ENCODE results near the gene CASP5. TPM values are rescaled to one million over a fixed set of nuclear protein-coding genes. Genes with fewer than 3 reads are reported as not detected.
"Not testable (repeated sequence)": the region's sequence is repeated elsewhere in the genome, so short reads cannot be mapped to it uniquely, and the experiment has no call there.

CASP5 gene
- total RNA-seq, 1 experiment from 2014 or later = not detected

DNA sequence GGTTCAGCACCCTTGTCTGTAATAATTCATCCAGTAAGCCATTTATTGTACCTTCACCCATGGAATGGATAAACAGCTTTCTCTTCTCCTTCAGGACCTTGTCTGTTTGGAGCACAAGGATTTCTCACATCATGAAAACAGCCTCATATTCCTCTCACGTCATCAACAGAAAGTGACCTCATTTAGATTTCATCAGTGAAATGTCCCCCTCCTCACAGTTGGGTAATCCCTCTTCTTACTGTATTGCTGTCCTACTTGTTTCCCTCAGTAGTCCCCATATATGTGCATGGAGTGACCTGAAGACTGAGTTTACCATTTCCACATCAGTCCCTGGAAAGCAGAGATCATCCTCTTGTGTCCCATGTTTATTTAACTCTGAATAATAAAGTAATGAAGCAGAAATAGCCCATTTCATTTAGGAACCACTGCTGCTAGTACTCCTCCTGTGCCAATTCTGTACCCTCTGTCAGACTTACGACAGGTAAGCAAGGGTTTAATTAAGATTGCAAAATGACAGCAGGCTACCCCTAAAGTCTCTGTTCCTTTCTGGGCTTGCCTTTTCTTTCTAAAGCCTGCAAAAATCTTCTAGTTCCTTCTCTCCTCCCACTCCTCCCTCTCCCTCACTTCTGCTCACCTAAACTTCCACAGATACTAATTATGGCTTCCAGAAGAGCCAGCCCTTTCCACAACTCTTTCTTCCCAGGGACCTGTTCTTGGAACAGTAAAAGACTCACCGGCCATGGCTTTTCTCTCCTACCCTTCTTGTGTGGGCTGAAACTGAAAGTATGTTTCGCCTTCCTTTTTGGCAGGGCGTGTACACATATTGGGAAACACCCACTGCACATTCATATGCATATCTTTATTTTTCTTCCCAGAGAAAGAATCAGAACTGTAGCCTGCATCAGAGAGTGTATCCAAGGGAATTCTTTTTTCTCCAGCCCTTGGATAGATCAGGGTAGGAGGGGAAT, 21.9 kb upstream of the CASP5 start, which contains the start of gene CARD16:
CARD16 (minus strand) TSS at position 779 of the 968 bp plus-strand sequence; CDS start at position 741, 38 bp downstream.
- not testable (repeated sequence) for H3K27ac ChIP-seq

DNA sequence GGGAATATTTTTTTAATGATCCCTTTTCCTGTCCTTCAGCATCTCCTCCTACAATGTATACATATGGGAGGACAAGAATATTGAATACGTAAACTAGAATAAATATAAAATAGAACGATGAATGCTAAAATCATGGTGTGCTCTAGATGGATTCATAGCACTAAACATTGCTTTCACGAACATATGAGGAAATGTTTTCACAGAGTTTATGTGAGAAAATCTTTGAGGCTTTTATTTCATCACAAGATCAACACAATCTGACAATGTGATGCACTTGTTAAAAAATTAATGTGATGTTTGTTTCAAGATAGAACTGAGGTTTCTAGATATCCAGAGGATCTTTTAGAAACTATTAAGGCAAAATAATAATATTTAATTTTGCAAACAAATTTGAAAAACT, 19.2 kb upstream of the CASP5 start:
- Histone ChIP-seq H3K27ac (no peak overlapping the region), H3K4me3 (no peak overlapping the region), H3K36me3 (no peaks in the 10 kb centered on the region), H3K27me3 (no peaks in the 10 kb centered on the region), H3K9me3 (replicated peaks) (no peaks in the 10 kb centered on the region), H3K4me1 (no peaks in the 10 kb centered on the region)
- DNase-seq = no peak

More for the DNA sequence above, 21.9 kb upstream of the CASP5 start, which contains the start of gene CARD16:
- H3K4me3 ChIP-seq; H3K9me3 ChIP-seq (replicated peaks); H3K27me3 ChIP-seq; DNase-seq; H3K36me3 ChIP-seq; H3K4me1 ChIP-seq: not testable (repeated sequence)

DNA sequence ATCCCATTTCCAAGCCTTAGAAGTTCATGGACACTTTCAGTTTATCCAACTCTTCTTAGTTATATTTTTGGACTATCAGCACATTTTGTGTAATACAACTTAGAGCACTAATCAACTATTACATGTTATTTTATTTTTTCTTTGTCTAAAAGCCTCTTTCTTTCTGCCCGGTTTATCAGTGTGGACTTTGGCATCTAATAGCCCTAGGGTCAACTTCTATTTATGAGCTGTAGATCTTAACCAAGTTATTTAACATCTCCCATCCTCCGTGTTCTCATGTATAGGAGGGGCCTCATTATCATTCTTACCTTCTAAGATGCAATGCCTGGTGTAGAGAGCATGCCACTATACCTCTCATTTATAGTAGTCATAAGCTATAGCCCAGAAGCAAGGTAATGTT, 17.7 kb upstream of the CASP5 start:
- no peak for DNase-seq
- H3K27me3 ChIP-seq = no peaks in the 10 kb centered on the region
- H3K27ac ChIP-seq = no peak overlapping the region
- H3K9me3 ChIP-seq (replicated peaks) = no peaks in the 10 kb centered on the region
- no peak overlapping the region for H3K4me3 ChIP-seq
- no peaks in the 10 kb centered on the region for H3K4me1 ChIP-seq
- no peaks in the 10 kb centered on the region for H3K36me3 ChIP-seq

DNA sequence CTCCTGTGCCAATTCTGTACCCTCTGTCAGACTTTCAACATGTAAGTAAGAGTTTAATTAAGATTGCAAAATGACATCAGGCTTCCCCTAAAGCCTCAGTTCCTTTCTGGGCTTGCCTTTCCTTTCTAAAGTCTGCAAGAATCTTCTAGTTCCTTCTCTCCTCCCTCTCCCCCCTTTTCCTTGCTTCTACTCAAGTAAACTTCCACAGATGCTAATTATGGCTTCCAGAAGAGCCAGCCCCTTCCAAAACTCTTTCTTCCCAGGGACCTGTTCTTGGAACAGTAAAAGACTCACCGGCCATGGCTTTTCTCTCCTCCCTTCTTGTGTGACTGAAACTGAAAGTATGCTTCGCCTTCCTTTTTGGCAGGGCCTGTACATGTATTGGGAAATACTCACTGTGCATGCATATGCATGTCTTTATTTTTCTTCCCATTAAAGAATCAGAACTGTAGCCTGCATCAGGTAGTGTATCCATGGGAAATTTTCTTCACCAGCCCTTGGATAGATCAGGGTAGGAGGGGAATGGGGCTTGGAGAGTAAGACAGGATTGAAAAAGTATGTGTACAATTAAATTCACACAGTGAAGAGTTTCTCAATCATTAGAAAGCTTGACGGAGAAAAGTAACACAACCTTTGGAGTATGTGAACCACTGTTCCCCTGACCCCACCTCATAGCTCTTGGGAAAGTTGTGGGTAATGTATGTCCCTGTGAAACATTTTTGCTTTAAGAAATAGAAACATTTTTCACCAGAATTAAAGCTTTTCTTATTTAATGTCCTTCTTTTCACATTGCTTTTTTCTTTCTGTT, 12.0 kb upstream of the CASP5 start, which contains the start of gene CASP1:
CASP1 (minus strand) TSS at position 332 of the 808 bp plus-strand sequence; CDS start at position 301, 31 bp downstream.
- DNase-seq = no peak

DNA sequence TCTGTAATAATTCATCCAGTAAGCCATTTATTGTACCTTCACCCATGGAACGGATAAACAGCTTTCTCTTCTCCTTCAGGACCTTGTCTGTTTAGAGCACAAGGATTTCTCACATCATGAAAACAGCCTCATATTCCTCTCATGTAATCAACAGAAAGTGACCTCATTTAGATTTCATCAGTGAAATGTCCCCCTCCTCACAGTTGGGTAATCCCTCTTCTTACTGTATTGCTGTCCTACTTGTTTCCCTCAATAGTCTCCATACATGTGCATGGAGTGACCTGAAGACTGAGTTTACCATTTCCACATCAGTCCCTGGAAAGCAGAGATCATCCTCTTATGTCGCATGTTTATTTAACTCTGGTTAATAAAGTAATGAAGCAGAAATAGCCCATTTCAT, 11.4 kb upstream of the CASP5 start:
- H3K27ac ChIP-seq; H3K27me3 ChIP-seq; H3K9me3 ChIP-seq (replicated peaks); H3K4me3 ChIP-seq; DNase-seq; H3K4me1 ChIP-seq; H3K36me3 ChIP-seq: not testable (repeated sequence)

More for the DNA sequence above, 12.0 kb upstream of the CASP5 start, which contains the start of gene CASP1:
- Histone ChIP-seq H3K9me3 (replicated peaks) (no peaks in the 10 kb centered on the region), H3K4me1 (no peaks in the 10 kb centered on the region), H3K36me3 (no peaks in the 10 kb centered on the region), H3K4me3 (no peak within 1 kb of the TSS), H3K27me3 (no peaks in the 10 kb centered on the region), H3K27ac (no peak within 1 kb of the TSS)

DNA sequence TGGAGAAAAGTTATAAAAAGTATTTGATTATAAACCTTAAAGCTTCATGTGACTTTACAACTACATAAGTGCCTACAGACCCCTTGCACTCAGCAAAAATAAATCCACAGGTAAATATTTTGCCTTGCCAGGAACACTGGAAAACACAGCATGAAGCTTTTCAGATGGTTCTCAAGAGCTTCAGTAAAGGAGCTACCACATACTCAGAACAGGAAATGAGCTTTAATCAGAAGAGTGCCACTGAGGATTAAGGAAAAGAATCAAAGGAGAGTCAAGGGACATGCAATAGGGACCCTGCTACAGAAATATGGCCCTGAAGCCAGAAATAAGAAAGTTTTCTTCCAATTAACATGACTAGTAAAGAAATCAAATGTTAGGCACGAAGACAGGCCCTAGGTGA, 10.8 kb upstream of the CASP5 start:
- DNase-seq = no peak
- Histone ChIP-seq H3K36me3 (no peaks in the 10 kb centered on the region), H3K4me1 (no peaks in the 10 kb centered on the region), H3K27me3 (no peaks in the 10 kb centered on the region), H3K9me3 (replicated peaks) (no peaks in the 10 kb centered on the region), H3K27ac (no peak overlapping the region), H3K4me3 (no peak overlapping the region)

DNA sequence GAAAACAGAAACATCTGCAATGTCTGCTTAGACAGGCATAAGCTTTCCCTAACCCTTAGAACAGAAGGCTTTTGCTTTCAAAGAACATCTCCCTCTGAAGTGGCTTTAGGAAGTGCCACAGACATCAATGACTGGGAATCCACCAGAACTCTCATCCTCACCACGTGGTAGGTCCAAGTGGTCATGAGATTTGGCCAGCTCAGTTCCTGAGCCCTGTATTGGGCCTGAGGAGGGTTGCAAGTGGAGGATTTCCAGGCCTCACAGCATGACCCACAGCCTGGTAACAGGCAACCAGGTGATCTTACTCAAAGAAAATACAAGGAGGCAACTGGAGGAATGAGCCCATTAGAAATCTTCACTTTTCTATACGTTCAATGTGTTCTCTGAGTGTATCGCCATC, 10.4 kb upstream of the CASP5 start:
- DNase-seq = no peak
- H3K36me3 ChIP-seq = no peaks in the 10 kb centered on the region
- no peak overlapping the region for H3K27ac ChIP-seq
- H3K27me3 ChIP-seq = no peaks in the 10 kb centered on the region
- H3K4me1 ChIP-seq = no peaks in the 10 kb centered on the region
- H3K9me3 ChIP-seq (replicated peaks) = no peaks in the 10 kb centered on the region
- no peak overlapping the region for H3K4me3 ChIP-seq

DNA sequence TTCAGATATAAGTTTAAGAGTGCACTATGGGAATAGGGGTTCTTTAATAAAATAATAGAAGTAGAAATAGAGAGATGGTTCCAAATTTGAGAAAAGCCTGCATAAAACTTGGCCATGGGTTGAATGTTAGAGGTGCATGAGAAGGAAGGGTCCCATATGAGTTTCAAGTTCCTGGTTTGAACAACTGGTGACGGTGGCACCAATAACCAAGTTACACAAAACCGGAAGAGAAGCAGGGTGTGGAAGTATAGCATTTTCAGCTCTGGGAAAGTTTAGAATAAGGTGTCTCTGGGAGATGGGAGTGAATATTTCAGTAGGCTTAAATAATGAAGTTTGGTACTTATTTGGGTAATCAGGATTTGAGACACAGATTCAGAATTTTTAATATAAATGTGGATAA, 9.5 kb upstream of the CASP5 start:
- Histone ChIP-seq H3K4me1 (no peaks in the 10 kb centered on the region), H3K9me3 (replicated peaks) (no peaks in the 10 kb centered on the region), H3K27ac (no peak overlapping the region), H3K27me3 (no peaks in the 10 kb centered on the region), H3K36me3 (no peaks in the 10 kb centered on the region), H3K4me3 (no peak overlapping the region)
- no peak for DNase-seq

DNA sequence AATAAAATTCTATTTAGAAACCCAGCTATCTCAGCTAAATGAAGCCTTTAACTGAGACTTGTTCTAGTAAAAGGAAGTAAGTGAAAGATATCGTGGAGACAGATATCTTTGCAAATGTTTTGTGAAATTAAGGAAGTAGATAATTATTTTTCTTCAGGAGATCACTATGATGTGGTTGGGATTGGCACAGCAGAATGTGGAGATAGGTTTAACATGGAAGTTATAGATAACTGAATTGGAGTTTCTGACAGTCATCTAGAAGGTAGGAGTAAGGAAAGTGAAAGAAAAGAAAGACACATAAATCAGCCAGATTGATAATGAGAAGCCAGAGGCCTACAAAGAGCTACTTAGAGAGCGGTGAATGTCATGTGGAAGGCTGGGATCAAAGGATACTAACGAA, 4.7 kb upstream of the CASP5 start:
- H3K36me3 ChIP-seq = no peaks in the 10 kb centered on the region
- no peak overlapping the region for H3K4me3 ChIP-seq
- no peaks in the 10 kb centered on the region for H3K27me3 ChIP-seq
- H3K4me1 ChIP-seq = no peaks in the 10 kb centered on the region
- DNase-seq = no peak
- H3K27ac ChIP-seq = no peak overlapping the region
- no peaks in the 10 kb centered on the region for H3K9me3 ChIP-seq (replicated peaks)

DNA sequence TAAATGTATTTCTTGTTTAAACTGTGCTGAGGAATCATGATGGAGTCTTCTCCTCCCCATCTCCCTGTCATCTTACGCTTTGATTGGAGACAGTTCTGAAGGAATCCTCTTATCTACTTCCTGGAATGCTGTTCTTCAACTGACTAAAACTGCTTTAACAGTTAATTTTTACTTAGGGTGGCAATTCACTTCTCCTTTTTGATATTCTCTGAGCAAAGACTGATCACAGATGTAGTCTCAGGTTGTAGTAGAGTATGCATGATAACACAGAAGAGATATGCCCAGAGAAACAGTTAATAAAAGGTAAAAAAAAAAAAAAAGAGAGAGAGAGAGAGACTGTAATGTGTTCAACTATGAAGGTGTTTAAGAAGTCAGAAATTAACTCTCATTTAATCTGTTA, 1.4 kb upstream of the CASP5 start:
- DNase-seq = no peak
- Histone ChIP-seq H3K27me3 (no peaks in the 10 kb centered on the region), H3K4me1 (no peaks in the 10 kb centered on the region), H3K4me3 (no peak overlapping the region), H3K9me3 (replicated peaks) (no peaks in the 10 kb centered on the region), H3K27ac (no peak overlapping the region), H3K36me3 (no peaks in the 10 kb centered on the region)

DNA sequence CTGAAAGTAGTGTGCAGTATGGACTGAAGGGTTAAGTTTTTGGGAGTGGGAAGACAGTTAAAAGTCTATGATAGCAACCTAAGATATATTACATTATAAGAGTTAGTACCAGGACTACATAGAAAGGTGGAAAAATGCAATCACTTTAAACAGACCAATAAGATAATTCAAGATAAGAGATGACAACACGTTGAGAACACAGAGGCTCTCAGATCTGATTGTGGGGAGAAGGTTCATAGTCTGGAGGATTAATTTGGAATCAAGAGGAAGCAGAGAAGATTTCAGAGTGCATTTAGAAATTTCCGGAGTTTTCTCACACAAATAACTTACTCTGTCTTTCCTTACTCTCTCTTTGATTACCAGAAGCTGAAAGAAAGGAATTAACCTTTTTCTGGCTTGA, 441 bp downstream of the CASP5 start:
- H3K4me1 ChIP-seq = no peaks in the 10 kb centered on the region
- H3K9me3 ChIP-seq (replicated peaks) = no peaks in the 10 kb centered on the region
- H3K36me3 ChIP-seq = no peaks in the 10 kb centered on the region
- H3K27ac ChIP-seq = no peak overlapping the region
- H3K27me3 ChIP-seq = no peaks in the 10 kb centered on the region
- H3K4me3 ChIP-seq = no peak overlapping the region
- no peak for DNase-seq

DNA sequence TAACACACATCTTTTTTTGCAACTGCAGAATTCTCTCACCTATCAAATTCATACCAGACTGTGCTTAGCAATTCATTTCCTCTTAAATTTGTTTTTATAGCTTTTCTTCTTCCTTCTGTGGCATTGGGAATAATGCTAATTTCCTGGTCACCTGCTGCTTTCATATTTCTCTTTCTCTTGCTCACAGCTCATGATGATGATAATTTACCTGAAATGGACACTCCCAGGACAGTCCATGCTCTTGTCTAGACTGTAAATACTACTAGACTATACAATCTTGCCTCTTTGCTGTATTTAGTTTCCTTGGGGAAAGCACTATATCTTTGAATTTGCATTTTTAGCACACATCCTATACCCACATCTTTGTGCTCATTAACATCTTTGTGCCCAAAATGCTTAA, 15.5 kb downstream of the CASP5 start:
- H3K4me3 ChIP-seq = no peak overlapping the region
- DNase-seq = no peak
- no peaks in the 10 kb centered on the region for H3K36me3 ChIP-seq
- no peaks in the 10 kb centered on the region for H3K27me3 ChIP-seq
- H3K4me1 ChIP-seq = no peaks in the 10 kb centered on the region
- H3K9me3 ChIP-seq (replicated peaks) = no peaks in the 10 kb centered on the region
- H3K27ac ChIP-seq = no peak overlapping the region

DNA sequence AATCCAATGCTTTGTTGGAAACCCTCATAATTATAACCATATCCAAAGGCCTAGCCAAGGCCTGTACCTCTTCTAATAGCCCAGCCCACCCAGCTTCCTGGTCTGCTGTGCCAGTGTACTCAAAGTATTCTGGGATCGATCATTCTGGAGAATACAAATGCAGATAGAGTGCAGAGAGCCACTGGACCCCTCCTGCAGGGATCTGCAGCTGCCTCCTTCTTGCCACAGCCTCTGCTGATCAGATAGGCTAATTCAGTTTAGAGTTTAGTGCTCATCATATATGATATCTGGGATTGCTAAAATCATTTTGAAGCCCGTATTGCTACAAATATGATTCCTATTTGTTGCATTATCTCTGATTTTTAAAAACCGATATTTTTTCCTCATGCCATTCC, 17.5 kb downstream of the CASP5 start:
- Histone ChIP-seq H3K36me3 (no peaks in the 10 kb centered on the region), H3K4me1 (no peaks in the 10 kb centered on the region), H3K4me3 (no peak overlapping the region), H3K27ac (no peak overlapping the region), H3K9me3 (replicated peaks) (no peaks in the 10 kb centered on the region), H3K27me3 (no peaks in the 10 kb centered on the region)
- no peak for DNase-seq

DNA sequence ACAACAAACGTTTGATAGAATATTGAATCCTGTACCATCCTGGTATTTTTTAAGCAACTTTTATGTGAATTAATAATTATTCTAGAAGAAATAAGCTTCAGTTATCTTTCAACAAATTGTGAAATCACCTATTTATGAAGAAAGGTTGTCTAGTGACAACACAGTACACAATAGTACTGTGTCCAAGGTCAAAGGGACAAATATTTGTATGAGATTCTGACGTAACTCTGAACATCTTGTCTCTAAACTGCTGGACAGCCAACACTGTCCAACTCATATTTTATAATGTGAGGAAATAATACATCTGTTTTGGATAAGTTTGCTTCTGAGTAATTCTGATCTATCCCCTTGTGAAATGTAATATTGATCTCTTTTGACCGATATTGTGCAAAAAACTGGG, 18.9 kb downstream of the CASP5 start:
- Histone ChIP-seq H3K9me3 (replicated peaks) (no peaks in the 10 kb centered on the region), H3K4me3 (no peak overlapping the region), H3K4me1 (no peaks in the 10 kb centered on the region), H3K27ac (no peak overlapping the region), H3K36me3 (no peaks in the 10 kb centered on the region), H3K27me3 (no peaks in the 10 kb centered on the region)
- DNase-seq = no peak

DNA sequence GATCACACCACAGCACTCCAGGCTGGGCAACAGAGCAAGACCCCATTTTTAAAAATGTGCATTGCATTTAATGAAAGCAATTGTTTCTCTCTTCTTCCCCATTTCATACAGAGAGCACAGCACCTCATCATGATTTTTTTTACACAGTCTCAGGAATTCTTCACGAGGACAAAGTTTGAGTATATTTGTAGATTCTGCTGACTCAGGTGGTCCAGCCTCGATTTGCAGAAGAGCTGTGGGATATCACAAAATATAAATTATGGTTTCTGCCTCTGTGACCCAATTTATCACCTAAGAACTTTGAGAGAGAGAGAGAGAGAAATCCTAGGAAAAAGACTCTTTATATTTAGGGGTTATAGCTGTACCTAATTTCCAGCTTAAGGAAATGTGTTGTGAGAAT, 19.8 kb downstream of the CASP5 start:
- Histone ChIP-seq H3K4me1 (no peaks in the 10 kb centered on the region), H3K9me3 (replicated peaks) (no peaks in the 10 kb centered on the region), H3K4me3 (no peak overlapping the region), H3K27me3 (no peaks in the 10 kb centered on the region), H3K36me3 (no peaks in the 10 kb centered on the region), H3K27ac (no peak overlapping the region)
- no peak for DNase-seq

All from SJCRH30 (cell line).